Skin epidermis (tissue), 12 donors: ENCODE data around the gene PRKAB1.
A peak's percentile ranks its signal among the peaks of the same experiment; 100 is the strongest.
"Not testable (repeated sequence)": the region's sequence is repeated elsewhere in the genome, so short reads cannot be mapped to it uniquely, and the experiment has no call there.

Experiments
- H3K27ac ChIP-seq, 21 experiments: fragments of 200-600 bp; sonication (generic) in 11 of 21; one replicate each; pipeline ENCODE4 v1.5.0; 2020; ENCODE audit warnings: mild to moderate bottlenecking in 3 of 21, inconsistent platforms in 2 of 21, moderate library complexity in 2 of 21
- H3K4me3 ChIP-seq, 7 experiments: fragments of 200-600 bp; sonication (generic) in 2 of 7; one replicate each; pipeline ENCODE4 v1.5.0; 2020; ENCODE audit warnings: inconsistent platforms in 2 of 7, mild to moderate bottlenecking in 2 of 7, moderate library complexity in 1 of 7

PRKAB1 gene, protein sequence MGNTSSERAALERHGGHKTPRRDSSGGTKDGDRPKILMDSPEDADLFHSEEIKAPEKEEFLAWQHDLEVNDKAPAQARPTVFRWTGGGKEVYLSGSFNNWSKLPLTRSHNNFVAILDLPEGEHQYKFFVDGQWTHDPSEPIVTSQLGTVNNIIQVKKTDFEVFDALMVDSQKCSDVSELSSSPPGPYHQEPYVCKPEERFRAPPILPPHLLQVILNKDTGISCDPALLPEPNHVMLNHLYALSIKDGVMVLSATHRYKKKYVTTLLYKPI

DNA sequence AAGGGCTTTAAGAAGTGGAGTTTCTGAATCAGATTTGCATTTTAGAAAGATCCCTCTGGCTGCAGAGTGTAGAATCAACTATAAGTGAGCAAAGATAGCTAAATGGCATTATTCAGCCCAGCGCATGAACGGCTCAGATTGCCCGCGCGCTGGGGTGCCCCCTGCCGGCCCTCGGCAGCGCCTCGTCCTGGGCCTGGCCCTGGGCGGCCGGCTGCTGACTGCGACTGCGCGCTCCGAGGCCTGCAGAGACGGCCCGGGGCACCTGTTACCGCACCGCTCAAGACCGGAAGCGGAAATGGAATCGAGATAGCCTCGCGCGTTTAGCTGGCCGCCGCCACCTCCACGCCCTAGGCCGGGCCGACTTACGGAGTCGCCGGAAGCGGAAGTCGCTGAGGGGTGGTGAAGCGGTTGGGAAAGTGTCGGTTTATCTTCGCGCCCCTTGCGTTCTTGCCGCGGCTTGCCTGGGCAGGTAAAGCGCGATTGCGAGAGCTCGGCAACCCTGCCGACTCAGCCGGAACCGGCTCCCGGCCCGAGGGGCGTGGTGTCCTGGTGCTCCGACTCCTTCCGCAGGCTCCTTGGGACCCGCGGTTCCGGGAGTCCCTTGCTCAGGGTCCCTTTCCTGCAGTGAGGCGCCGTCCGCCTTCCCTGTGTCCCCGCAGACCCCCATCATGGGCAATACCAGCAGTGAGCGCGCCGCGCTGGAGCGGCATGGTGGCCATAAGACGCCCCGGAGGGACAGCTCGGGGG lies at the start of gene PRKAB1:
Gene PRKAB1 (plus strand): TSS at position 557 of the 747 bp plus-strand sequence. CDS start 112 bp downstream, at position 669.
- Histone ChIP-seq H3K27ac (peak within 1 kb of the TSS; percentile 83 to 99 (median 93)), H3K4me3 (peak within 1 kb of the TSS; percentile 67 to 98 (median 89))

DNA sequence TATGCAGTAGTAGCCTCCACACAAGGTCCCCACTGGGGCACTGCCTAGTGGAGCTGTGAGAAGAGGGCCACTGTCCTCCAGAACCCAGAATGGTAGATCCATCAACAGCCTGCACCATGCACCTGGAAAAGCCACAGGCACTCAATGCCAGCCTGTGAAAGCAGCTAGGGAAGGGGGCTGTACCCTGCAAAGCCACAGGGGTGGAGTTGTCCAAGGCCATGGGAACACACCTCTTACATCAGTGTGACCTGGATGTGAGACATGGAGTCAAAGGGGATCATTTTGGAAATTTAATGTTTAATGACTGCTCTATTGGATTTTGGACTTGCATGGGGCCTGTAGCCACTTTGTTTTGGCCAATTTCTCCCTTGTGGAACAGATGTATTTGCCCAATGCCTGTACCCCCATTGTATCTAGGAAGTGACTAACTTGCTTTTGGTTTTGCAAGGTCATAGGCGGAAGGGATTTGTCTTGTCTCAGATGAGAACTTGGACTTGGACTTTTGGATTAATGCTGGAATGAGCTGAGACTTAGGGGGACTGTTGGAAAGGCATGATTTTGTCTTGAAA lies 49.5 kb upstream of the PRKAB1 start:
- not testable (repeated sequence) for H3K27ac ChIP-seq, H3K4me3 ChIP-seq

DNA sequence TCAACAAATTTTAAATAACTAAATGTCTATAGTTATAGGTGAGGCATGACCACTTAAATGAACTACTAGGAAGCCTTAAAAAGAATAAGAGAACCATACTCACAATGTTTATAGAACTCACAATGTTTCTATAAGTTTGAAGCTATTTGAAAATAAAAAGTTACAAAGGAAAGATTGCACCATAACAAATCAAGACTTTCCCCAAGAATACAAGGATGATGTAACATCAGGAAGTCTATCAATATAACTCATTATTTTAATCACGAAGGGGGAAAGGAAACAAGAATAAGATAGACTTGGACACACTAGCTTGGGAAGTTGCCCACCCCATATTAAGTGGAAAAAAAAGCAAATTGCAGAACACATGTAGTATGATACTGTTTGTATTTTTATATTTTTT lies 47.4 kb upstream of the PRKAB1 start:
- Histone ChIP-seq H3K27ac (no peak overlapping the region), H3K4me3 (no peak overlapping the region)

DNA sequence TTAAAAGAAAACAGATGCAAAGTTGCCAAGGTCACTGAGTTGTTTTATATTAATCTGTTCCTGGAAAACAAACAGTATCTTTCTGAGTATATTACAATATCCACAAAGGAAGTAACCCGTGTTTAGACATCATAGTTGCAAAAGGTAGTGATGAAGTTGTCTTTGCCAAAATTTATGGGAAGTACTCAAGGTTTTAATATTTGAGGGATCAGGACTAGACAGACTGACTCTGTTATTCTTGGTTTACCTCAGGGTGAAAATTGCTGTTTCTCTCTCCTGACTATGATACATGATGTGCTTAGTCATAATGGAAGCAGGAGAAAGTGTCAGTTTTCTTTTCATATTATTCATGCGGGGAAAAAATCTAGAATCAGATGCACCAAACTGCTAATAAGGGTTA lies 46.1 kb upstream of the PRKAB1 start:
- Histone ChIP-seq H3K27ac (no peak overlapping the region), H3K4me3 (no peak overlapping the region)

DNA sequence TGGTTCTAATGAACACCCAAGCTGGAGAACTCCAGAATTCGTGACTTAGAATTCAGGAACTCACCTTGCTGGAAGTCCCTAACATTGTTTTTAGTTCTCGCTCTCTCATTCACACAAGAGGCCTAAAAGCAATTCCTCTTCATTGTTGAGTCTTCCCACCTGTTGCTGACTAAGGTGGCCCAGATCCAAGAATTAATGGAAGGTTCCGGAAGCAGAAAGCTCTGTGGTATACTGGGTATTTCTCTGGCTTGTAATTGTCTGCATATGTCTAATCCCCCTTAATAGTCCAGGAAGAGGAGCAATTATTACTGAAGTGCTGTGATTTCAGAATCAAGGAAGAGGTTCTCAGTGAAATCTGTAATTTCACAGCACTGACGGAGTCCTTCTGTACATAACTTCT lies 43.0 kb upstream of the PRKAB1 start:
- H3K27ac ChIP-seq: no peak overlapping the region
- H3K4me3 ChIP-seq: no peak overlapping the region

DNA sequence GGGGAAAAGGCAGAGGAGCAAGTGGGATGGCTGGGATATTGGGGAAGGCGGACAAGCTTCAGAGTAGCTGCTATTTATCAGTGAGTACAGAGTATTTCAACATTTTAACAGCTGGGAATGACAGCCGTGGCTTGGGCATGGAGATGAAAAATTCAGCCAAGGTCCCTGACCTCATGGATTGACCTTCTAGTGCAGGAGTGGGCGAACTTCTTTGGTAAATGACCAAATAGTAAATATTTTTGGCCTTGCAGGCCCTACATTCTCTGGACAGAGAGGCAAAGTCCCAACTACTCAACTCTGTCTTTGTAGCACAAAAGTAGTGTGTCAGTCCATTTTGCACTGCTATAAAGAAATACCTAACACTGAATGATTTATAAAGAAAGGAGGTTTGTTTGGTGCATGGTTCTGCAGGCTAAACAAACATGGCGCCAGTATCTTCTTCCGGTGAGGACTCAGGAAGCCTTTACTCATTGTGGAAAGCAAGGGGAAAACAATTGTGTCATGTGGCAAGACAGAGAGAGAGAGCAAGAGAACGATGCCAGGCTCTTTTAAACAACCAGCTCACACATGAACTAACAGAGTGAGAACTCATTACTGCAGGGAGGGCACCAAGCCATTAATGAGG lies 40.8 kb upstream of the PRKAB1 start:
- no peak overlapping the region for H3K4me3 ChIP-seq
- no peak overlapping the region for H3K27ac ChIP-seq

DNA sequence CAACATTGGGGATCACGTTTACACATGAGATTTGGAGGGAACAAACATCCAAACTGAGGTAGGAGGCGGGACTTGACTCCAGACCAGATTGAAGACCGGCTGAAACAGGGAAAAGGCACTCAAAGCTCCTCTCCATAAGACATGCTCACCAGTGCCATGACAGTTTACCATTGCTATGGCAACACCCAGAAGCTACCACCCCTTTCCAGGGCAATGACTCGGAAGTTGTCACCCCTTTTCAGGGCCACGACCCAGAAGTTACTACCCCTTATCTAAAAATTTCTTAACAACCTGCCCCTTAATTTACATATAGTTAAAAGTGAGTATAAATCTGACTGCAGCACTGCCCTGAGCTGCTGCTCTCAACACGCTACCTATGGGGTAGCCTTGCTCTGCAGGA lies 40.2 kb upstream of the PRKAB1 start:
- H3K4me3 ChIP-seq: no peak overlapping the region
- no peak overlapping the region for H3K27ac ChIP-seq

DNA sequence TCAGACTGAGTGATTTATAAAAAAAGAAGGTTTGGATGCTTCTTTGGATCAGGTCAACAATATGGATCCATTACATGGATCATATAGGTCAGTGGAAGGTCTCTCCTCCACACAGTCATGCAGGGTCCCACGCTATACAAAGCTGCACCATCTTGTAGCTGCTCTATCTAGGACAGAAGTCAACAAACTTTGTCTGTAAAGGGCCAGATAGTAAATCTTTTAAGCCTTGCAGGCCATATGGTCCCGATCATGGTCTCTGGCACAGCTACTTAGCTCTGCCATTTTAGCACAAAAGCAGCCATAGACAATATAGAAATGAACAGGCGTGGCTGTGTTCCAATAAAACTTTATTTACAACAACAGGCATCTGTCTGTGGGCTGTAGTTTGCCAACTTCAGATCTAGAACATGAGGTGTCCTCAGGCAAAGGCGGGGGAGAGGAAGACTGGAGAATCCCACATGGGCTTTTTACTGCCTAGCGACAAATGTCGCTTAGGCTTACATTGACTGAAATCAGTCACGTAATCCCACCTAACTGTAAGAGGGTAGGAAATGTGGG lies 37.6 kb upstream of the PRKAB1 start:
- Histone ChIP-seq H3K27ac (no peak overlapping the region), H3K4me3 (no peak overlapping the region)

DNA sequence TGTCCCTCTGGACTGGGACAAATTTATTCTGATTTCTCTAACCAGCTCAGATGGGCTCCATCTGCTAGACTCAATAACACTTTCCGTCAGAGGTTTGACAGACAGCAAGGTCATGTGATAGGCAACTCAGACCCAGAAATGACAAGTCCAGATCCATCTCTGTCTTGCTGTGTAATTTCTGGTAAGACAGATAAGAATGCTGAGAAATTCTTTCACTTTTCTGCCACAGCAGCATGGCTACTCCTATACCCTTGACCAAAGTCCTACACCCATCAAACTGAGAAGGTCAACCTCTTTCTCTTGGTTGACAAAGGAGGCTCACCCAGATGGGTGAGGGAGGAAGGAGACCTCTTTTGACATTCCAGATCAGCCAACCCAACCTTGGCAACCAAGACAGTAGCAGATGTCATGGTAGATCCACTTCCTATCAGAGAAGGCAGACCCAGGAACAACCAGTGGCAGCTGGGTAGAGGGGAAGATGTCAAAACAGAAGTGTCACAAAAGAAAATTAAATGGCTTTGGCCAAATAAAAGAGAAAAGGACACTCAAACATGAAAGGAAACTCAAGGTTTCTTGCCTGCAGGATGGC lies 36.9 kb upstream of the PRKAB1 start:
- Histone ChIP-seq H3K27ac (no peak overlapping the region), H3K4me3 (no peak overlapping the region)

DNA sequence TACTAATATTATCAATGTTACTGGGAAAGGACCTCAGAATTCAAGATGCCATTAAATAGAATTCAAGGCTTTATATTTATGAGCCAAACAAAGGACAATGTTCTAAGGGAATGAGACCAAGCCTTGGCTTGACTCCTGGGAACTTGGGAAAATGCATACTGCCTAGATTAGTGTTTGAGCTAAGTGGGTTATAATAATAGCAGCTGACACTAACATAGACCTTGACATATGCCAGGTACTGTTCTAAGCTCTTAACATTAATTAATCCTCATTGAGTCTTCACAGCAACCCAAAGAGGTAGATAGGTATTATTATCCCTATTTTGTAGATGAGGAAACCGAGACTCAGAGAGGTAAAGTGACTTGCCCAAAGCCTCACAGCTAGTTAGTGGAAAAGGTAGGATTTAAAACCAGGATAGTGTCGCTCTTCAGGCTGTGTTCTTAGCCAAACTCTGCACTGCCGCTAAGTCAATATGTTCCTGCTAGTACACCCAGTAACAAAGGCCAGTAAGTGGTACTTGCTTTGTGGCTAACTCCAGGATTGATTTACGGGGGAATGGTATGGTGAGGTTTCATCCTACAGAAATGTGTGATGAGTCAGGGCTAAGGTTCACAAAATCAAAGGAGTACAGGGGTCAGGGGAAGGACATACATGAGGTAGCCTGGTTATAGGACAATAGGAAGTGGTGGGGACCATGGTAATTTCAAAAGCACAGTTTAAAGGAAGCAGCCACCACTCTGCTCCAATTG lies 35.8 kb upstream of the PRKAB1 start:
- Histone ChIP-seq H3K27ac (no peak overlapping the region), H3K4me3 (no peak overlapping the region)

DNA sequence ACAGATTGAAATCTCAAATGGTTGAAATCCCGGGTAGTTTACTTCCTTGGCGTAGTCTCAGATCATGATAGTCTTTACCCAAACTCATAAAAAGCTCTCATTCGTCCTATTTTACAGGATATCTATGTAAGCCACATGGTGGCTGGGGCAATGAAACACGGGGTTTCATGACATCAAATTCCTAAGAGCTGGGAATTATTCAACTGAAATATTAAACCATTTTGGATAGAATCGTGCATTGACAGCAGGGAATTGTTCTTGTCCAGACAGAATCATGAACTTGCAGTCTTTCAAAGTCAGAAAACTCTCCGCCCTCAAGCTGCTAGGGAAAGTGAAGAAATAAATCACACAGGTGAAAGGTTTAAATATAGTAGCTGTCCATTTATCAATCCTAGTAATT lies 33.2 kb upstream of the PRKAB1 start:
- no peak overlapping the region for H3K4me3 ChIP-seq
- no peak overlapping the region for H3K27ac ChIP-seq

DNA sequence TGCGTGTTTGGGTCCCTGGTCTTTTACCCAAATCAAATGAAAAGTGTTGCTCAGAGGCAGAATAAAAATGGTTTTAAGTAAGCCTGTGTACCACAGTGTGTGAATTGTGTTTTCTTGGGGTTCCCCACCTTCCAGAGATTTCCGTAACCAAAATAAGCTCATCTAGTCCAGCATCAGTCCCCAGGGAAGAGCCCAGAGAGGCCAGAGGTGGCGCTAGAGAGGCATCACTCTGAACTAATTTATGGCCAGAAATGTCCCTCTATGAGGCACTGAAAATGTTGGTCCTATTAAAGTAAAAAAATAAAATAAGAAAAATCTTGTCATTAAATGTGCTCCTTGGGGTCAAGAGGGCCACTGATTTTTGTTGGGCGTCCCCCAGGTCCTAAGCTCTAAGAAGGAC lies 24.9 kb upstream of the PRKAB1 start:
- H3K4me3 ChIP-seq: no peak overlapping the region
- no peak overlapping the region for H3K27ac ChIP-seq

DNA sequence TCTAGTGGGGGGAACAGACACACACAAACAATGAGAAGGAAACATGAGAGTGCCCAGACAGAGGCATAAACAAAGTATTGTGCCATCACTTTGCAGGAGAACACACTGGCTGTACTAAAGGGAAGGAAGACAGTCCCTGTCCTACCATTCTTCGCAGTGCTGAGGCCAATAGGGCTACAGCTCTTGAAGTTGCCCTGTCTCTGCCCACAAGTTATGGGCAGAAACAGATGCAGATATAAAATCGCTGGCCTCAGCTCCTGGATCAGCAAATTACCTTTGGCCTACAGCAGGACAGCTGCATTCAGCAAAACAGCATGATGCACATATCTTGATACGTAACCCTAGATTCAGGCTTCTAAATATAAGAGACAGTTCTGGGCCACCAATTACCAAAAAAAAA lies 23.0 kb upstream of the PRKAB1 start:
- no peak overlapping the region for H3K27ac ChIP-seq
- H3K4me3 ChIP-seq: no peak overlapping the region

DNA sequence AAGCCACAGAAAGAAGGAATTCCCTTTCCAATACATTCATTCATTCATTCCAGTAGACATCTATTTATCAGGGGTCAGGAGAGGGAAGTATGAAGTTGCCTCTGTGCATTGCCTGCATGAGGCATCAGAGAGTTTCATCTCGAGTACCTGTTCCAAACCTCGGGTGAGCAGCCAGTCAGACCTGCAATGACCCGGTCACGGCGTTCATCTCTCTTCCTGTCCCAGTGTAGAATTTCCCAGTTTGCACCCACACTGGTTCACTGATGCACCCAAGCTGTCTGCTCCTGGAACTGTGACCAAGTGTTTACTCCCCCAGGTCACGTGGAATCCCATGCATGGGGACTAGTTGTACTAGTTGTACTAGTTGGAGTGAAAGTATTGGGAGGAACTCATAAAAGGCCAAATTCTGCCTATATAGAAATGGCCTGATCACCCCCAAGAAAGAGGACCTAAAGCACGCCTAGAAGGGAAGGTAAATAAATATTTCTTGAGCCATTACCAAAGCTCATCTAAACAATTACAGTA lies 22.3 kb upstream of the PRKAB1 start:
- no peak overlapping the region for H3K4me3 ChIP-seq
- no peak overlapping the region for H3K27ac ChIP-seq

DNA sequence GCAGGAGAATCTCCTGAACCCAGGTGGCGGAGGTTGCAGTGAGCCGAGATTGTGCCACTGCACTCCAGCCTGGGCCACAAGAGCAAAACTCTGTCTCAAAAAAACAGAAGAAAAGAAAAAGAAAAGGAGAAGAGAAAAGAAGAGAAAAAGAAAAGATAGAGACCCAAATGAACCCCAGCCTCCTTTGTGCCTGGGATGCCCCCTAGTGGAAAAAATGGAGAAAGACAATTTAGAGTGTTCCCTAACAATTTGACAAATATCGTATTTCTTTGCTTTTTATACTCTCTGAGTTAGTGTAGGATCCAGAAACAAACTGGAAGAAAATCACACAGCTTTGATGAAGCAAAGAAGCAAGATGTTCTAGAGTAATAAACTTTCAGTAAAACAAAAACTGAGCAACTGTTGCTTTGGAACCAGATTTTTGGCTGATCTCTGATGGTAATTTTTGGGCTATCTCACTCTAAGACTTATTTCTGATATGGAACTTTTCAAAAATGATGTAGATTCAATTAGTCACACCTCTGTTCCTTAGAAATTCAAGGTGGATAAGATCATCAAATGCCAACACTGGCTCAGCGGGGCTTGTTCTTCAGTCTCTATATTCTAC lies 18.6 kb upstream of the PRKAB1 start:
- Histone ChIP-seq H3K27ac (no peak overlapping the region), H3K4me3 (no peak overlapping the region)

DNA sequence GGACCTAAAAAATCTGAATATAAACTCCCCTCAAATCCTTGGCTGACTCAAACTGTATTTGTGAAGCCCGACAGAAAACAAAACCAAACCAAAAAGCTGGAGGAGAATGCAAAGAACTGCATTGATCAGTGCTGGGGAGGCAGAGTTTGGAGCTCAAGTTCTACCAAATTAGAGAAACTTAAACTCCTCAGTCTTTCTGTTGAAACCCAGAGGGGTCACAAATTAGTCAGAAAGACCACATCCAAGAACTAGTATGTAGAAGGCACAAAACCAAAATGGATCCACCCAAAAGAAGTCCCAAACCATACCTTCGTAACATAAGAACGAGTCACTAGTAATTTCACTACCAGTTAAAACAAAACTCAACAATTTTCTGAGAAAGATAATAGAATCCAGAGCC lies 15.3 kb upstream of the PRKAB1 start:
- H3K4me3 ChIP-seq: no peak overlapping the region
- no peak overlapping the region for H3K27ac ChIP-seq

DNA sequence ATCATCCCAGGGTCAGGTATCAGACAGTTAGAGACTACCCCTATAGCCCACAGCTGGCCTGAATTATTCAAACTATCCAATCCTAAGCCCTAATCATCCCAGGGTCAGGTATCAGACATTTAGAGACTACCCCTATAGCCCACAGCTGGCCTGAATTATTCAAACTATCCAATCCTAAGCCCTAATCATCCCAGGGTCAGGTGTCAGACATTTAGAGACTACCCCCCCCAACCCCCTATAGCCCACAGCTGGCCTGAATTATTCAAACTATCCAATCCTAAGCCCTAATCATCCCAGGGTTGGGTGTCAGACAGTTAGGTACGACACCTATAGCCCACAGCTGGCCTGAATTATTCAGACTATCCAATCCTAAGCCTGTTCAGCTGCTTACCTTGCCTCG lies 10.9 kb upstream of the PRKAB1 start:
- not testable (repeated sequence) for H3K27ac ChIP-seq, H3K4me3 ChIP-seq

DNA sequence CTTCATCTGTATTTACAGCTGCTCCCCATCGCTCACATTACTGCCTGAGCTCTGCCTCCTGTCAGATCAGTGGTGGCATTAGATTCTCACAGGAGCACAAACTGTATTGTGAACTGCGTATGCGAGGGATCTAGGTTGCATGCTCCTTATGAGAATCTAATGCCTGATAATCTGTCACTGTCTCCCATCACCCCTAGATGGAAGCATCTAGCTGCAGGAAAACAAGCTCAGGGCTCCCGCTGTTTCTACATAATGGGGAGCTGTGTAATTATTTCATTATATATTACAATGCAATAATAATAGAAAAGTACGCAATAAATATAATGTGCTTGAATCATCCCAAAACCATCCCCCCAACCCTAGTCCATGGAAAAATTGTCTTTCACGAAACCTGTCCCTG lies 9.8 kb upstream of the PRKAB1 start:
- not testable (repeated sequence) for H3K27ac ChIP-seq, H3K4me3 ChIP-seq
